Calu3 (cell line): ENCODE results near the gene EREG. TPM values are rescaled to one million over a fixed set of nuclear protein-coding genes. Genes with fewer than 3 reads are reported as not detected.

Source experiments
- BruUV-seq: library from RNA; stranded (reverse); fragments of 400-500 nt; replicated peaks from 2 replicates; lab custom pipeline; 2021; lab: Mats Ljungman, UMichigan
- CTCF ChIA-PET: fragments of 300-600 bp; sonication (Branson Sonifier 250); formaldehyde crosslinking; loops from one replicate; lab custom pipeline; 2022; ENCODE audit warnings: antibody characterized with exemption; lab: Charles Lee
- DNase-seq: peaks from one replicate; pipeline ENCODE4 v3.0.0; 2022
- H3K27ac Mint-ChIP-seq: one replicate; pipeline ENCODE4 v1.8.0; 2022; ENCODE audit warnings: mixed read lengths; ENCODE audit not compliant: unreplicated experiment
- H3K27me3 Mint-ChIP-seq: one replicate; pipeline ENCODE4 v1.8.0; 2022; ENCODE audit warnings: mixed read lengths; ENCODE audit not compliant: unreplicated experiment
- H3K36me3 Mint-ChIP-seq: one replicate; pipeline ENCODE4 v1.8.0; 2022; ENCODE audit warnings: mild to moderate bottlenecking, moderate library complexity, mixed read lengths; ENCODE audit not compliant: insufficient read depth, unreplicated experiment
- H3K4me1 Mint-ChIP-seq: one replicate; pipeline ENCODE4 v1.8.0; 2022; ENCODE audit warnings: mild to moderate bottlenecking, low read depth, mixed read lengths; ENCODE audit not compliant: unreplicated experiment
- H3K4me3 Mint-ChIP-seq: one replicate; pipeline ENCODE4 v1.8.0; 2022; ENCODE audit warnings: mild to moderate bottlenecking, low read depth, moderate library complexity, mixed read lengths; ENCODE audit not compliant: unreplicated experiment
- H3K9me3 Mint-ChIP-seq: one replicate; pipeline ENCODE4 v1.8.0; 2022; ENCODE audit warnings: low read depth, mixed read lengths; ENCODE audit not compliant: unreplicated experiment
- CTCF ChIP-seq: fragments of 200-600 bp; IDR thresholded peaks from one replicate; pipeline ENCODE4 v1.8.0; 2022; ENCODE audit warnings: antibody characterized with exemption; ENCODE audit not compliant: unreplicated experiment
- intact Hi-C: fragments of 100-400 bp; cut with micrococcal nuclease; formaldehyde crosslinking; loops from one replicate; pipeline ENCODE4 v1.10.0; 2022; ENCODE audit not compliant: unreplicated experiment
- total RNA-seq: library from RNA; stranded (reverse); gene quantifications from 2 replicates; pipeline ENCODE4 v1.2.3, GENCODE V29; 2022

EREG gene
- total RNA-seq, 1 experiment from 2014 or later: 422 TPM

GRCh38 chr4:74402692-74403456 lies 37.9 kb downstream of the EREG start:
- Mint-ChIP-seq H3K27me3 (no peaks in the 10 kb centered on the region), H3K4me1 (no peaks in the 10 kb centered on the region), H3K4me3 (no peak overlapping the region), H3K27ac (no peak overlapping the region), H3K36me3 (peaks cover 10% of the 10 kb centered on the region), H3K9me3 (no peaks in the 10 kb centered on the region)
- DNase-seq: no peak
- BruUV-seq: no TSS peak
- no peak for TF ChIP-seq CTCF
- intact Hi-C loops: no loop called here
- CTCF ChIA-PET: interaction anchor here (1.1 kb wide), 1 partner anchor 44 kb away, joined by 3 read pairs; no protein-coding TSS in a partner anchor

- Mint-ChIP-seq H3K4me1 (no peaks in the 10 kb centered on the region), H3K4me3 (no peak overlapping the region), H3K27ac (no peak overlapping the region), H3K9me3 (no peaks in the 10 kb centered on the region), H3K27me3 (no peaks in the 10 kb centered on the region), H3K36me3 (no peaks in the 10 kb centered on the region)
- BruUV-seq: no TSS peak
- intact Hi-C loops: no loop called here
- DNase-seq: no peak
- CTCF ChIA-PET: no interaction called here
- no peak for TF ChIP-seq CTCF
These were observed 42.9 kb downstream of the EREG start for GRCh38 chr4:74407891-74408290.

- Mint-ChIP-seq H3K4me3 (no peak overlapping the region), H3K27me3 (no peaks in the 10 kb centered on the region), H3K4me1 (no peaks in the 10 kb centered on the region), H3K27ac (no peak overlapping the region), H3K9me3 (no peaks in the 10 kb centered on the region), H3K36me3 (no peaks in the 10 kb centered on the region)
- BruUV-seq: no TSS peak
- intact Hi-C loops: no loop called here
- CTCF ChIA-PET: no interaction called here
- DNase-seq: no peak
- no peak for TF ChIP-seq CTCF
These were observed 43.7 kb downstream of the EREG start for GRCh38 chr4:74408639-74409038.

- BruUV-seq: no TSS peak
- Mint-ChIP-seq H3K27ac (no peak overlapping the region), H3K9me3 (no peaks in the 10 kb centered on the region), H3K4me1 (no peaks in the 10 kb centered on the region), H3K4me3 (no peak overlapping the region), H3K27me3 (no peaks in the 10 kb centered on the region), H3K36me3 (no peaks in the 10 kb centered on the region)
- TF ChIP-seq CTCF: no peak
- no peak for DNase-seq
- intact Hi-C loops: no loop called here
- CTCF ChIA-PET: no interaction called here
These were observed 45.3 kb downstream of the EREG start for GRCh38 chr4:74410272-74410671.
